C4-2B (cell line): ENCODE measurements around the gene PRPSAP1.

Experiments used
- CTCF ChIP-seq: fragments of 450-650 bp; conservative IDR thresholded peaks from 2 replicates; pipeline ENCODE4 v1.5.1; 2017; ENCODE audit warnings: mild to moderate bottlenecking
- ZFX ChIP-seq: fragments of 450-650 bp; IDR thresholded peaks from 2 replicates; pipeline ENCODE4 v1.6.1; 2017

GRCh38 chr17:76367642-76368041 lies 13.9 kb upstream of the PRPSAP1 start:
- TF ChIP-seq CTCF (no peak), ZFX (no peak)
